GM12878 (cell line): Measurements from ENCODE around the gene KCNS1. TPM values are rescaled to one million over a fixed set of nuclear protein-coding genes. Genes with fewer than 3 reads are reported as not detected.

Experiments used
- ATAC-seq: fragments of 200-7000 bp; cut with Tn5 transposase; 3 replicates; pipeline ENCODE4 v1.9.1; 2020; ENCODE audit warnings: mild to moderate bottlenecking, moderate library complexity
- BruUV-seq: library from RNA; stranded (reverse); fragments of 400-500 nt; replicated peaks from 2 replicates; lab custom pipeline; 2021; lab: Mats Ljungman, UMichigan
- CTCF ChIA-PET: fragments of 300-600 bp; sonication (Branson Sonifier 250); formaldehyde crosslinking; extraction: SDS; loops from one replicate; lab custom pipeline; 2021; ENCODE audit warnings: inconsistent platforms; lab: Yijun Ruan, JAX
- POLR2A ChIA-PET: fragments of 350-600 bp; formaldehyde crosslinking; extraction: SDS; loops from one replicate; lab custom pipeline; 2021; ENCODE audit warnings: inconsistent platforms; lab: Charles Lee
- RAD21 ChIA-PET: fragments of 300-600 bp; sonication (Branson Sonifier 250); formaldehyde crosslinking; loops from one replicate; lab custom pipeline; 2023; ENCODE audit warnings: antibody characterized with exemption; ENCODE audit not compliant: unreplicated experiment; lab: Charles Lee
- SMC1A ChIA-PET: fragments of 300-600 bp; sonication (Branson Sonifier 250); formaldehyde crosslinking; loops from one replicate; lab custom pipeline; 2023; ENCODE audit not compliant: unreplicated experiment, uncharacterized antibody; lab: Charles Lee
- DNase-seq: peaks from one replicate; pipeline ENCODE4 v3.0.0-alpha.2; 2011; ENCODE audit warnings: low read depth, low spot score
- FAIRE-seq: peaks from 3 replicates; lab custom pipeline; 2011; peaks lifted over from hg19 to GRCh38; lab: Jason Lieb, UNC
- H2AFZ ChIP-seq: 2 replicates; pipeline ENCODE4 v1.6.0; 2011; ENCODE audit warnings: low read depth, low read length, control low read depth; ENCODE audit not compliant: control insufficient read depth
- H3K27ac ChIP-seq: 2 replicates; pipeline ENCODE4 v1.5.1; 2011; ENCODE audit warnings: control low read depth; ENCODE audit not compliant: control insufficient read depth, insufficient read depth
- H3K27me3 ChIP-seq, 2 experiments: replicated peaks in 1 of 2; 2 replicates each; pipeline versions ENCODE4 v1.6.0 to v1.6.1; 2011; ENCODE audit warnings: low read length in 1 of 2; ENCODE audit not compliant: control insufficient read depth in 2 of 2, insufficient read depth in 2 of 2
- H3K36me3 ChIP-seq, 2 experiments: 2 replicates each; pipeline ENCODE4 v1.5.1; 2011; ENCODE audit warnings: low read length in 1 of 2; ENCODE audit not compliant: control insufficient read depth in 2 of 2, insufficient read depth in 2 of 2
- H3K4me1 ChIP-seq: 2 replicates; pipeline ENCODE4 v1.6.1; 2011; ENCODE audit warnings: mild to moderate bottlenecking, low read length, moderate library complexity, mixed read lengths; ENCODE audit not compliant: control insufficient read depth, insufficient read depth
- H3K4me2 ChIP-seq: 2 replicates; pipeline ENCODE4 v1.6.0; 2011; ENCODE audit warnings: control low read depth; ENCODE audit not compliant: control insufficient read depth, insufficient read depth
- H3K4me3 ChIP-seq: fragments of 200-600 bp; sonication (generic); 2 replicates; pipeline ENCODE4 v1.5.1; 2016
- H3K79me2 ChIP-seq: 2 replicates; pipeline ENCODE4 v1.6.0; 2011; ENCODE audit warnings: low read length; ENCODE audit not compliant: control insufficient read depth, insufficient read depth
- H3K9ac ChIP-seq: 2 replicates; pipeline ENCODE4 v1.8.0; 2011; ENCODE audit warnings: low read length, control low read depth, mixed read lengths; ENCODE audit not compliant: control insufficient read depth, insufficient read depth
- H3K9me3 ChIP-seq: replicated peaks from 3 replicates; pipeline ENCODE4 v1.5.1; 2011; ENCODE audit warnings: mild to moderate bottlenecking, low read length; ENCODE audit not compliant: control insufficient read depth, insufficient read depth
- H4K20me1 ChIP-seq: 2 replicates; pipeline ENCODE4 v1.6.0; 2011; ENCODE audit not compliant: control insufficient read depth, insufficient read depth
- POLR2A ChIP-seq: IDR thresholded peaks from 2 replicates; pipeline ENCODE4 v1.6.1; 2011; ENCODE audit warnings: low read depth, mild to moderate bottlenecking, low read length
- RCOR1 ChIP-seq: conservative IDR thresholded peaks from 2 replicates; pipeline ENCODE4 v1.6.1; 2012; ENCODE audit warnings: low read depth, low read length, improper control_type of control experiment
- WGBS: methylation state at CpG from one replicate; pipeline ENCODE4 v1.1.6; 2016; ENCODE audit warnings: low lambda C conversion rate; ENCODE audit not compliant: insufficient replicate concordance, insufficient coverage; ENCODE audit errors: missing lambda C conversion rate; 5-methylcytosine and 5-hydroxymethylcytosine counted together
- in situ Hi-C: fragments of 300-500 bp; cut with MboI; formaldehyde crosslinking; loops from 9 replicates; pipeline ENCODE4 v1.14.3; 2018; ENCODE audit warnings: mixed read lengths
- intact Hi-C: fragments of 100-400 bp; cut with micrococcal nuclease; formaldehyde crosslinking; loops from one replicate; pipeline ENCODE4 v1.14.2; 2022; ENCODE audit not compliant: unreplicated experiment
- polyA plus RNA-seq, 11 experiments: library from polyadenylated mRNA; depleted of rRNA in 4 of 11; unstranded in 6 of 11; stranded (reverse) in 5 of 11; fragments of >200 nt; fragmentation: Nextera tagmentation in 4 of 11; fragmentation: Illumina TruSeq in 1 of 11; extraction: Ambion mirVana in 4 of 11; extraction: Trizol in 1 of 11; gene quantifications; 1 replicate in 1 of 11; 2 replicates in 10 of 11; pipeline versions ENCODE4 v1.2.1 to v1.2.3, GENCODE V29; 2011 to 2016; ENCODE audit warnings: inconsistent platforms in 2 of 11, missing spikeins in 2 of 11, low read depth in 1 of 11
- total RNA-seq, 4 experiments: library from RNA; depleted of rRNA in 3 of 4; stranded (reverse); fragments of >200 nt in 3 of 4; fragmentation: Illumina TruSeq in 1 of 4; extraction: Trizol in 1 of 4; gene quantifications; 2 replicates each; pipeline versions ENCODE4 v1.2.1 to v1.2.3, GENCODE V29; 2013 to 2021
- TF ChIP-seq, protein P1 (sequence below): fragments of 150-350 bp; IDR thresholded peaks from 2 replicates; pipeline ENCODE4 v1.6.1; 2016; ENCODE audit warnings: low read depth, low read length

KCNS1 gene
- total and polyA plus RNA-seq, 10 of the 15 experiments (the other 5 are each of a cell fraction or from before 2014, with no cell fraction given) = not detected

DNA sequence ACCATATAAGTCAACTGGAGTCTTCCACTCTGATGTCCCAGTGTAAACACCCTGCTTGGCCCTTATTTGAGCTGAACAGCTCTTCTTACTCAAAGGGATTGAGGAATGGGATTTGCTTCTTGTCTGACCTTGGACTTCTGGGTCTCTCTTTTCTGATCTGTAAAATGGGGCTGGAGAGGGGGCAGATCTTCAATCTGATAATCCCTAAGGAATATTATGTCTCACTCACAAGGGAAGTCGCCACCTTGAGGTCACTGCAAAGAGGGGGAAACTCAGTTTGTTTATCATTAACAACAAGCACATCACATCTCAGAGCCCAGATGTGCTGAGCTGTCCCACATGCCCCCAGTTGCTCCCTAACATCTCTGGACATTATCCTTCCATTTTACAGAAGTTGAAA lies 15.1 kb downstream of the KCNS1 start:
- ATAC-seq (no peak), DNase-seq (no peak), FAIRE-seq (no peak)
- Histone ChIP-seq H3K4me2 (no peak overlapping the region), H3K27ac (no peak overlapping the region), H4K20me1 (no peaks in the 10 kb centered on the region), H3K4me1 (no peaks in the 10 kb centered on the region), H3K4me3 (no peak overlapping the region), H3K9ac (no peak overlapping the region), H3K9me3 (no peaks in the 10 kb centered on the region; the same call in 2 of the 3 replicates), H3K79me2 (no peaks in the 10 kb centered on the region), H3K27me3 (no peaks in the 10 kb centered on the region), H3K36me3 (peaks cover 0 to 7% of the 10 kb centered on the region in 2 experiments; a peak in 1 of 4 replicates), H2AFZ (no peak overlapping the region)
- in situ Hi-C loops (no loop called here), intact Hi-C loops (no loop called here)
- 50% methylated on average over 1 of the region's 1 CpG for WGBS
- ChIA-PET CTCF (interaction anchor here (1.0 to 4.3 kb wide), 4 partner anchors 11 to 42 kb away, joined by 3 to 18 read pairs (median 10); no protein-coding TSS in a partner anchor), SMC1A (interaction anchor here (0.9 to 1.6 kb wide), 3 partner anchors 10 to 42 kb away, joined by 3 read pairs; no protein-coding TSS in a partner anchor), RAD21 (interaction anchor here (1.2 kb wide), 1 partner anchor 42 kb away, joined by 6 read pairs; no protein-coding TSS in a partner anchor), POLR2A (no interaction called here)
- TF ChIP-seq, protein P1, sequence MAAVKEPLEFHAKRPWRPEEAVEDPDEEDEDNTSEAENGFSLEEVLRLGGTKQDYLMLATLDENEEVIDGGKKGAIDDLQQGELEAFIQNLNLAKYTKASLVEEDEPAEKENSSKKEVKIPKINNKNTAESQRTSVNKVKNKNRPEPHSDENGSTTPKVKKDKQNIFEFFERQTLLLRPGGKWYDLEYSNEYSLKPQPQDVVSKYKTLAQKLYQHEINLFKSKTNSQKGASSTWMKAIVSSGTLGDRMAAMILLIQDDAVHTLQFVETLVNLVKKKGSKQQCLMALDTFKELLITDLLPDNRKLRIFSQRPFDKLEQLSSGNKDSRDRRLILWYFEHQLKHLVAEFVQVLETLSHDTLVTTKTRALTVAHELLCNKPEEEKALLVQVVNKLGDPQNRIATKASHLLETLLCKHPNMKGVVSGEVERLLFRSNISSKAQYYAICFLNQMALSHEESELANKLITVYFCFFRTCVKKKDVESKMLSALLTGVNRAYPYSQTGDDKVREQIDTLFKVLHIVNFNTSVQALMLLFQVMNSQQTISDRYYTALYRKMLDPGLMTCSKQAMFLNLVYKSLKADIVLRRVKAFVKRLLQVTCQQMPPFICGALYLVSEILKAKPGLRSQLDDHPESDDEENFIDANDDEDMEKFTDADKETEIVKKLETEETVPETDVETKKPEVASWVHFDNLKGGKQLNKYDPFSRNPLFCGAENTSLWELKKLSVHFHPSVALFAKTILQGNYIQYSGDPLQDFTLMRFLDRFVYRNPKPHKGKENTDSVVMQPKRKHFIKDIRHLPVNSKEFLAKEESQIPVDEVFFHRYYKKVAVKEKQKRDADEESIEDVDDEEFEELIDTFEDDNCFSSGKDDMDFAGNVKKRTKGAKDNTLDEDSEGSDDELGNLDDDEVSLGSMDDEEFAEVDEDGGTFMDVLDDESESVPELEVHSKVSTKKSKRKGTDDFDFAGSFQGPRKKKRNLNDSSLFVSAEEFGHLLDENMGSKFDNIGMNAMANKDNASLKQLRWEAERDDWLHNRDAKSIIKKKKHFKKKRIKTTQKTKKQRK = no peak
- BruUV-seq = no TSS peak

DNA sequence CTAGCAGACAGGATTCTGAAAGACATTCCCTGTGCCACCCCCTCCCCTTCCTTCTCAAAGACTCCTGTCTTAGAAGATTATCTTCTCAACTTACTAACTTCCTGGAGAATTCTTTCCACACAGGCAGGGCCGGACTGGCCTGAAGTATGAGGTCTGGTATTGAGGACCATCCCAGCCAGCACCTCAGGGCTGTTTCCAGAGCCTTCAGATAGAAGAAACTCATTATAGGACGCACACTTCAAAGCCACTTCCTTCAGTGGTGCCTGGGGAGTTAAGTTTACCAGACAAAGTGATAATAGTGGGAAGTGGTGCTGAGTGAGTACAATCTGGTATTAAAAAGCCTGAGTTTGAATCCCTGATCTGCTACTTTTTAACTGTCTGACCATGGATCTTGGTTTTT lies 15.6 kb downstream of the KCNS1 start:
- no peak overlapping the region for H3K9ac ChIP-seq
- no peak overlapping the region for H3K4me2 ChIP-seq
- POLR2A ChIA-PET = no interaction called here
- intact Hi-C loops = no loop called here
- no peaks in the 10 kb centered on the region for H4K20me1 ChIP-seq
- DNase-seq = no peak
- H3K27me3 ChIP-seq = no peaks in the 10 kb centered on the region
- H3K36me3 ChIP-seq = peaks cover 0 to 7% of the 10 kb centered on the region in 2 experiments; a peak in 2 of 4 replicates
- no peak overlapping the region for H3K4me3 ChIP-seq
- no peaks in the 10 kb centered on the region for H3K79me2 ChIP-seq
- no peaks in the 10 kb centered on the region; the same call in 2 of the 3 replicates for H3K9me3 ChIP-seq
- no peak for FAIRE-seq
- RAD21 ChIA-PET = no interaction called here
- BruUV-seq = no TSS peak
- no peak overlapping the region for H2AFZ ChIP-seq
- in situ Hi-C loops = no loop called here
- WGBS = 21% methylated on average over 2 of the region's 2 CpGs
- SMC1A ChIA-PET = interaction anchor here (1.6 kb wide), 1 partner anchor 9 kb away, joined by 3 read pairs; no protein-coding TSS in a partner anchor
- CTCF ChIA-PET = interaction anchor here (1.0 to 4.3 kb wide), 3 partner anchors 11 to 42 kb away, joined by 3 to 18 read pairs (median 15); no protein-coding TSS in a partner anchor
- 0 out of 2 replicates have a peak, but pooled peaks have one; percentile 9 for TF ChIP-seq POLR2A
- no peak for TF ChIP-seq RCOR1
- no peaks in the 10 kb centered on the region for H3K4me1 ChIP-seq
- H3K27ac ChIP-seq = no peak overlapping the region
- ATAC-seq = no peak
